Skeletal muscle tissue (tissue), 4 donors: Measurements from ENCODE around the gene TMEM223. TPM values are rescaled to one million over a fixed set of nuclear protein-coding genes. Genes with fewer than 3 reads are reported as not detected.
A peak's percentile ranks its signal among the peaks of the same experiment; 100 is the strongest.

Experiments used
- H3K27ac ChIP-seq: one replicate; pipeline ENCODE4 v1.7.0; 2013; ENCODE audit warnings: mild to moderate bottlenecking, low read depth, low read length, inconsistent platforms
- H3K27me3 ChIP-seq, 3 donors: one replicate each; pipeline ENCODE4 v1.7.0; 2013; ENCODE audit warnings: low read length in 3 of 3; ENCODE audit not compliant: control insufficient read depth in 3 of 3, insufficient read depth in 3 of 3
- H3K36me3 ChIP-seq, 3 donors: one replicate each; pipeline ENCODE4 v1.7.0; 2013; ENCODE audit warnings: low read length in 3 of 3; ENCODE audit not compliant: control insufficient read depth in 3 of 3, insufficient read depth in 3 of 3
- H3K4me1 ChIP-seq, 3 donors: one replicate each; pipeline ENCODE4 v1.7.0; 2013; ENCODE audit warnings: low read length in 3 of 3, mild to moderate bottlenecking in 3 of 3; ENCODE audit not compliant: control insufficient read depth in 3 of 3, insufficient read depth in 3 of 3
- H3K4me3 ChIP-seq, 3 donors: one replicate each; pipeline ENCODE4 v1.7.0; 2013; ENCODE audit warnings: low read length in 3 of 3
- H3K9ac ChIP-seq, 3 donors: one replicate each; pipeline ENCODE4 v1.7.0; 2013; ENCODE audit warnings: low read length in 3 of 3, mild to moderate bottlenecking in 3 of 3, moderate library complexity in 2 of 3, low read depth in 1 of 3
- H3K9me3 ChIP-seq, 3 donors: one replicate each; pipeline ENCODE4 v1.7.0; 2013; ENCODE audit warnings: low read length in 3 of 3; ENCODE audit not compliant: control insufficient read depth in 3 of 3
- total RNA-seq: library from RNA; depleted of rRNA; stranded (reverse); fragments of >200 nt; gene quantifications from one replicate; pipeline ENCODE4 v1.2.3, GENCODE V29; 2014
- donor health status: Osteomylitis.

The TMEM223 gene
- total RNA-seq, 1 donor from 2014 or later: 20.9 TPM

DNA sequence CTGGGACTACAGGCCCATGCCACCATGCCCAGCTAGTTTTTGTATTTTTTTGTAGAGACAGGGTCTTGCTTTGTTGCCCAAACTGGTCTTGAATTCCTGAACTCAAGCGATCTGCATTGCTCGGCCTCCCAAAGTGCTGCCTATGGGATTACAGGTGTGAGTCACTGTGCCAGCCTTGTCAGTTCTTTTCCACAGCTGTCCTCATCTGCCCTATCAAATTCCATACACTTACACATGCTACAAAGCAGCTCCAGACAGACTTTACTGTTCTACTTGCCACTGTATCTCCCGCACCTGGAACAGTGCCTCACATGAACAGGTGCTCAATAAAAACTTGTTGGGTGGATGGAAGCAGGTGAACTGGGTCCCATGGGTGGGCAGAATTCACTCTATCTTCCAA lies 31.9 kb upstream of the TMEM223 start:
- Histone ChIP-seq H3K27me3 (no peaks in the 10 kb centered on the region), H3K4me3 (no peak overlapping the region), H3K36me3 (peaks cover 62 to 67% (median 64%) of the 10 kb centered on the region in 3 donors), H3K27ac (no peak overlapping the region), H3K9ac (no peak overlapping the region), H3K9me3 (no peaks in the 10 kb centered on the region), H3K4me1 (no peaks in the 10 kb centered on the region)

DNA sequence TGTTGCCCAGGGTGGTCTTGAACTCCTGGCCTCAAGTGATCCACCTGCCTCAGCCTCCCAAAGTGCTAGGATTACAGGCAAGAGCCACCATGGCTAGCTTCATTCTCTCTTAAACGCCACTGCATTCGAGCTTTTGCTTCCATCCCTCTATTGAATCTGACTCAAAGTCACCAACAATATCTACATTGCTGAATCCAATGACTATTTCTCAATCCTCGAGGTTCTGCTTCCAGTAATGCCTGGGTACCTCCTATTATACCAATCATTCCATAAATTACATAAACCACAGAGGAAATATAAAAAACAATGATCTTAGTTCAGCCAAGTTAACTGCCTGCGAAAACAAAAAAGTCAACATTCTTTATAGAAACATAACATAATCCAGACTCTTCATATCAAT lies 25.3 kb upstream of the TMEM223 start:
- H3K4me3 ChIP-seq: no peak overlapping the region
- H3K36me3 ChIP-seq: peaks cover 25 to 28% (median 25%) of the 10 kb centered on the region in 3 donors
- no peaks in the 10 kb centered on the region for H3K9me3 ChIP-seq
- no peaks in the 10 kb centered on the region for H3K27me3 ChIP-seq
- no peak overlapping the region for H3K9ac ChIP-seq
- no peaks in the 10 kb centered on the region for H3K4me1 ChIP-seq
- no peak overlapping the region for H3K27ac ChIP-seq

DNA sequence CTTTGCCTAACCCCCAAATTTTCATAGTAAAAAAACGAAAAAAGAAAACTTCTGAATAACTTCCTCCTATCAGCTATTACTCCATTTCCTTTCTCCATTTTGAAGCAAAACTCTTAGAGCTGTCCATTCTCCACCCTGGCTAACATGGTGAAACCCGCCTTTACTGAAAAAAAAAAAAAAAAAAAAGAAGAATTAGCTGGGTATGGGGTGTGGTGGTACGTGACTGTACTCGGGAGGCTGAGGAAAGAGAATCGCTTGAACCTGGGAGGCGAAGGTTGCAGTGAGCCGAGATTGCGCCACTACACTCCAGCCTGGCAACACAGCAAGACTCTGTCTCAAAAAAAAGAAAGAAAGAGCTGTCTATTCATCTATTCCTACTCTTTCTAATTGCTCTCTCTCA lies 24.8 kb upstream of the TMEM223 start:
- H3K27ac ChIP-seq: no peak overlapping the region
- H3K9me3 ChIP-seq: no peaks in the 10 kb centered on the region
- H3K4me3 ChIP-seq: no peak overlapping the region
- H3K36me3 ChIP-seq: peaks cover 20 to 25% (median 21%) of the 10 kb centered on the region in 3 donors
- no peaks in the 10 kb centered on the region for H3K27me3 ChIP-seq
- H3K4me1 ChIP-seq: no peaks in the 10 kb centered on the region
- no peak overlapping the region for H3K9ac ChIP-seq

GRCh38 chr11:62811659-62812058 lies 19.9 kb upstream of the TMEM223 start:
- no peak overlapping the region for H3K9ac ChIP-seq
- peaks cover 4% of the 10 kb centered on the region in 3 donors for H3K4me1 ChIP-seq
- no peak overlapping the region for H3K4me3 ChIP-seq
- no peak overlapping the region for H3K27ac ChIP-seq
- no peaks in the 10 kb centered on the region for H3K9me3 ChIP-seq
- H3K27me3 ChIP-seq: no peaks in the 10 kb centered on the region
- peaks cover 0 to 5% (median 5%) of the 10 kb centered on the region in 3 donors for H3K36me3 ChIP-seq

DNA sequence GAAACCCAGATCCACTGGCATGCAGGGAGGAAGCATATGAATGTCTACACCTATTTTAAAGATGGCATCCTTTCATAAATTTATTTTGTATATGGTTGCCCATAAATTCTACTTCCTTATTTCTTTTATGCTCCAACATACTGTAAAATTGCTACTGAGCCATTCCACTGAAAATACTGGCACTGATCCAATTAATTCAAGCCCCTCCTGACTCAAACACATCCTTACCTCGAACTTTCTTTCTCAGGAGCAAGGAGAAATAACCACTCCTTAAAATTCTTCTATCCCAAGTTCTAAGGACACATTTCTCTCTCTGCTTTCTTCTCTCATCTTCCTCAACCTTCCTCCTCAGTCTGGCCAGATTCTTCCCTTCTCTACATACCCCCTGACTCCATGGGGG lies 18.9 kb upstream of the TMEM223 start:
- Histone ChIP-seq H3K27me3 (no peaks in the 10 kb centered on the region), H3K9me3 (no peaks in the 10 kb centered on the region), H3K27ac (no peak overlapping the region), H3K9ac (no peak overlapping the region), H3K4me3 (no peak overlapping the region), H3K36me3 (peaks cover 0 to 5% (median 0%) of the 10 kb centered on the region in 3 donors), H3K4me1 (peaks cover 10 to 12% (median 11%) of the 10 kb centered on the region in 3 donors)

DNA sequence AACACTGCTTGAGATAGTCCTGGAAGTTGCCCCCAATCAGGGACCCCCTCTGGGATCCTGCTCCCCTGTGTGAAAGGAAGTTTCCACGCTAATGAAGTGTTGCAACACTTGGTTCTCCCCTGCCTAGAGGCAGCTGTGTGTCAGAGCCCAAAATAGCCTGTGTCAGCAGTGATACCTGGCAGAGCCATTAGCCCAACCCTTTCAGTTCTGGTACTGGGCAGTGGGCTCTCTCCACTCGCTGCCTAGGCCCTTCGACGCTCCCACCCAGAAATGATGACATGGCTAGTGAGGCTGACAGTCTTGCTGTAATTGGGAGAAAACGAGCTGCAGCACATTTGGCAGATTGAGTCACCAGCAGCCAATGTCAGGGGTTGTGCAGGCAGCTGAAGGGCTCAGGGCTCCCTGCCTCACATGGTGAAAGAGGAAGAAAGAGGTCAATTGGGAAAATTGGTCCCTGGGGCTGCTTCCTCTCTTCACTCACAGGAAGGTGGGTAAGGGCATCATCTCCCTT lies 14.9 kb upstream of the TMEM223 start:
- H3K27me3 ChIP-seq: no peaks in the 10 kb centered on the region
- peak overlapping the region; percentile 77 to 96 (median 94) for H3K9ac ChIP-seq
- peak overlapping the region; percentile 79 to 93 (median 88) for H3K4me3 ChIP-seq
- peaks cover 22 to 28% (median 26%) of the 10 kb centered on the region in 3 donors for H3K4me1 ChIP-seq
- no peaks in the 10 kb centered on the region for H3K9me3 ChIP-seq
- H3K27ac ChIP-seq: peak overlapping the region; percentile 97
- H3K36me3 ChIP-seq: peaks cover 16 to 20% (median 18%) of the 10 kb centered on the region in 3 donors

GRCh38 chr11:62805961-62806441 lies 14.2 kb upstream of the TMEM223 start:
- peak overlapping the region; percentile 79 to 93 (median 88) for H3K4me3 ChIP-seq
- H3K27me3 ChIP-seq: no peaks in the 10 kb centered on the region
- peaks cover 23 to 27% (median 24%) of the 10 kb centered on the region in 3 donors for H3K36me3 ChIP-seq
- H3K9me3 ChIP-seq: no peaks in the 10 kb centered on the region
- peaks cover 22 to 28% (median 26%) of the 10 kb centered on the region in 3 donors for H3K4me1 ChIP-seq
- H3K9ac ChIP-seq: peak overlapping the region; percentile 94 to 97 (median 96)
- H3K27ac ChIP-seq: peak overlapping the region; percentile 97

GRCh38 chr11:62805076-62805892 lies 13.5 kb upstream of the TMEM223 start, which contains the start of gene NXF1:
Gene NXF1, minus strand, starts transcription at chr11:62805440. Its CDS starts 84 bp downstream, at chr11:62805356.
- Histone ChIP-seq H3K27me3 (no peaks in the 10 kb centered on the region), H3K4me3 (peak within 1 kb of the TSS; percentile 88 to 94 (median 89)), H3K4me1 (peaks cover 22 to 28% (median 26%) of the 10 kb centered on the region in 3 donors), H3K27ac (peak within 1 kb of the TSS; percentile 97), H3K36me3 (peaks cover 28 to 32% (median 31%) of the 10 kb centered on the region in 3 donors), H3K9ac (peak within 1 kb of the TSS; percentile 95 to 97 (median 96)), H3K9me3 (no peaks in the 10 kb centered on the region)

DNA sequence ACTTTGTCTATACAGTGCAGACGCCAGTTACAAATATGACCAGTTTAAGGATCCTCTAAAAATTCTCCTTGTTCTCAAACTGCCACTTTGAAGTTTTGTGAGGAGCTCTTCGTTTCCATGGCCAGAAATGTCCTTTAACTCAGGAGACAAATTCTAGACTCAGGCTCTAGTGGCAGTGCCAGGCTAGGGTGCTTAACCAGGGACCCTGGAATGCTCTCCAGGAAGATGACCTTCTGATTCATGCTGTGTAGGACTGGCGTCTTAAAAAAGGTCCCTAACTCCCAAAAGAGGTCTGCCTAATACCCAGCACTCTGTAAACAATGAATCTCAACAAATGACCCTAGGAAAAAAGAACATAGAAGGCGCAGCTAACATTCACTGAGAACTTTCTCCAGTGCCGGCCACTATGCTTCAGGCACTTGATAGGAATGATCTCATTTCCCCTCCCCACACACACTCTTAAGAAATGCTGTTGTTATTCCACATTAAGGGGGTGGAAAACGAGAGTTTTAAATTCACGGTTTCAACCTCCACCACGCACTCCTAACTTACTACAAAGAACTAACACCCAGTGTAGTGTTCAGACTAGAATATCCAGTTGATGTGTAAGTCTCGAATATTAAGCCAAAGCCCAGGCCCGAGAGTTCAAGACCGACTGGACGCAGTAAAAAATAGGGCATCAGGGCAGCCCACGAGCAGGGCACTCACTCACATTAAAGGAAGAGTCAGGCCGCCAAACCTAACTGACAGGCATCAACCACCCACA lies 12.7 kb upstream of the TMEM223 start:
- H3K27me3 ChIP-seq: no peaks in the 10 kb centered on the region
- peaks cover 22 to 28% (median 26%) of the 10 kb centered on the region in 3 donors for H3K4me1 ChIP-seq
- H3K9ac ChIP-seq: peak overlapping the region; percentile 95 to 96 (median 96)
- no peaks in the 10 kb centered on the region for H3K9me3 ChIP-seq
- H3K27ac ChIP-seq: peak overlapping the region; percentile 97
- peaks cover 36 to 40% (median 39%) of the 10 kb centered on the region in 3 donors for H3K36me3 ChIP-seq
- peak overlapping the region; percentile 88 to 94 (median 89) for H3K4me3 ChIP-seq
